Esophagus (tissue), 2 donors: ENCODE data around the gene GJD3. TPM values are rescaled to one million over a fixed set of nuclear protein-coding genes. Genes with fewer than 3 reads are reported as not detected.
"Not testable (repeated sequence)": the region's sequence is repeated elsewhere in the genome, so short reads cannot be mapped to it uniquely, and the experiment has no call there.

Experiments
- H3K27ac ChIP-seq, 2 donors: one replicate each; pipeline ENCODE4 v1.5.1; 2013; ENCODE audit warnings: low read depth in 2 of 2, mild to moderate bottlenecking in 2 of 2, inconsistent platforms in 1 of 2, low read length in 1 of 2, moderate library complexity in 1 of 2
- H3K27me3 ChIP-seq, 2 donors: one replicate each; pipeline ENCODE4 v1.6.1; 2013; ENCODE audit warnings: low read length in 2 of 2, control low read depth in 1 of 2, mild to moderate bottlenecking in 1 of 2; ENCODE audit not compliant: insufficient read depth in 2 of 2, control insufficient read depth in 1 of 2
- H3K36me3 ChIP-seq, 2 donors: one replicate each; pipeline ENCODE4 v1.6.1; 2013; ENCODE audit warnings: low read length in 1 of 2; ENCODE audit not compliant: control insufficient read depth in 2 of 2, insufficient read depth in 2 of 2
- H3K4me1 ChIP-seq, 2 donors: one replicate each; pipeline ENCODE4 v1.6.1; 2013; ENCODE audit warnings: low read length in 1 of 2; ENCODE audit not compliant: control insufficient read depth in 2 of 2, insufficient read depth in 2 of 2
- H3K4me3 ChIP-seq, 2 donors: one replicate each; pipeline ENCODE4 v1.5.1; 2013; ENCODE audit warnings: low read length in 2 of 2, mild to moderate bottlenecking in 2 of 2, low read depth in 1 of 2, moderate library complexity in 1 of 2
- H3K9me3 ChIP-seq, 2 donors: one replicate each; pipeline ENCODE4 v1.6.1; 2013; ENCODE audit warnings: mild to moderate bottlenecking in 2 of 2, low read depth in 1 of 2, low read length in 1 of 2, moderate library complexity in 1 of 2; ENCODE audit not compliant: control insufficient read depth in 2 of 2, insufficient read depth in 1 of 2
- WGBS, 2 donors: extraction: QIAGEN DNeasy Blood & Tissue Kit; methylation state at CpG; one replicate each; pipeline ENCODE4 v1.1.7; 2013; 5-methylcytosine and 5-hydroxymethylcytosine counted together
- polyA plus RNA-seq, 2 donors: library from polyadenylated mRNA; stranded (reverse); fragments of 200-250 nt; gene quantifications; one replicate each; pipeline ENCODE4 v1.2.3, GENCODE V29; 2013
- donor health status: healthy with polysubstance abuse.
- donor health status: Bipolar disorder and iron deficiency.

The GJD3 gene
- polyA plus RNA-seq, 2 donors: 0.68 to 1.0 TPM

DNA sequence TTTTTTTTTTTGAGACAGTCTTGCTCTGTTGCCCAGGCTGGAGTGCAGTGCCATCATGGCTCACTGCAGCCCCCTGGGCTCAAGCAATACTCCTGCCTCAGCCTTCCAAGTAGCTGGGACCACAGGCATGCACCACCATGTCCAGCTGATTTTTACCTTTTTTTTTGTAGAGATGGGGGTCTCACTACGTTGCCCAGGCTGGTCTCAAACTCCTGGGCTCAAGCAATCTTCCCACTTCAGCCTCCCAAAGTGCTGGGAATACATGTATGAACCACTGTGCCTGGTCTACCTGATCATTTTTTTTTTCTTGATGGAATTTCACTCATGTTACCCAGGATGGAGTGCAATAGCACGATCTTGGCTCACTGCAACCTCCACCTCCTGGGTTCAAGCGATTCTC, 22.0 kb upstream of the GJD3 start:
- not testable (repeated sequence) for H3K9me3 ChIP-seq, H3K27ac ChIP-seq, H3K4me3 ChIP-seq, H3K36me3 ChIP-seq, H3K4me1 ChIP-seq, H3K27me3 ChIP-seq
- 93 to 98% methylated on average over 3 of the region's 3 CpGs for WGBS, 2 donors

DNA sequence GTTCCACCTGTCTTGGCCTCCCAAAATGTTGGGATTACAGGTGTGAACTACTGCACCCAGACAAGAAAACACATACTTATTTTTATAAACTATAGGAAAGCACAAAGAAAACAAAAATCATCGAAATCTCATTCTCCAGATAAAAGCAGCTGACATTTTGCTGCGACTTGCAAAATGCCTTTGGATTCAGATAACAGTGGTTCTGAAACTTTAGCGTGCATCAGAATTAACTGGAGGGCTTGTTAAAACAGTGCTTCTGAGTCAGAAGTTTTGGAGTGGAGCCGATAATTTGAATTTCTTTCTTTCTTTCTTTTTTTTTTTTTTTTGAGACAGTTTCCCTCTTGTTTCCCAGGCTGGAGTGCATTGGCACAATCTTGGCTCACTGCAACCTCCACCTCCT, 17.7 kb upstream of the GJD3 start:
- no peak overlapping the region for H3K4me3 ChIP-seq
- H3K36me3 ChIP-seq: no peaks in the 10 kb centered on the region
- H3K4me1 ChIP-seq: no peaks in the 10 kb centered on the region
- H3K27ac ChIP-seq: no peak overlapping the region
- WGBS, 2 donors: 56 to 63% methylated on average over 4 of the region's 4 CpGs
- H3K27me3 ChIP-seq: no peaks in the 10 kb centered on the region
- no peaks in the 10 kb centered on the region for H3K9me3 ChIP-seq

DNA sequence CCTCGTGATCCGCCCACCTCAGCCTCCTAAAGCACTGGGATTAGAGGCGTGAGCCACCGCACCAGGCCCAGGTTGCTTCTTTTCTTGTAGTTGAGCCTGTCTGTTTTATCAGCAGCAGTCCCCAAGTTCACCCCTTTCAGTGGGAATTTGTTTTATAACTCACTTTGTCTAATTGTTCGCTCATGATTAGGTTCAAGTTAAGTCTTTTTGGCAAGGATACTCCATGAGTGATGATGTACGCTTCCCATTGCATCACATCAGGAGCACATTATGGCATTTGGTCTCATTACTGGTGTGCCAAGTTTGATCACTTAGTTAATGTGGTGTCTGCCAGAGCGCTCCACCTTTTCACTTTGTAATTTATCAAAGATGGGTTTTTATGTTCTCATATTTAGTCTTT, 14.4 kb upstream of the GJD3 start:
- no peak overlapping the region for H3K27ac ChIP-seq
- H3K9me3 ChIP-seq: no peaks in the 10 kb centered on the region
- no peaks in the 10 kb centered on the region for H3K27me3 ChIP-seq
- H3K4me1 ChIP-seq: no peaks in the 10 kb centered on the region
- no peak overlapping the region for H3K4me3 ChIP-seq
- 84 to 87% methylated on average over 7 of the region's 7 CpGs for WGBS, 2 donors
- H3K36me3 ChIP-seq: no peaks in the 10 kb centered on the region

DNA sequence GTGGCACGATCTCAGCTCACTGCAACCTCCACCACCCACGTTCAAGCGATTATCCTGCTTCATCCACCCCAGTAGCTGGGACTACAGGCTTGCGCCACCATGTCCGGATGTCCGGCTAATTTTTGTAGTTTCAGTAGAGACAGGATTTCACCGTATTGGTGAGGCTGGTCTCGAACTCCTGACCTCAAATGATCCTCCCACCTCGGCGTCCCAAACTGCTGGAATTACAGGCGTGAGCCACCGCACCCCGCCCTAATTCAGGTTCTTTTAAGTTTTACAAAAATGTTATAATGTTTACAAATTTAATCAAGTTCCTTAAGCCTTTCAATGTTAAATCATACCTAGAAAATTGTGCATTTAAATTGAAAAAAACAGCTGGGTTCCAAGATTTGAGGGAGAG, 13.3 kb upstream of the GJD3 start:
- H3K4me3 ChIP-seq: no peak overlapping the region
- H3K4me1 ChIP-seq: no peaks in the 10 kb centered on the region
- H3K27me3 ChIP-seq: no peaks in the 10 kb centered on the region
- H3K9me3 ChIP-seq: no peaks in the 10 kb centered on the region
- H3K27ac ChIP-seq: no peak overlapping the region
- 85 to 89% methylated on average over 13 of the region's 13 CpGs for WGBS, 2 donors
- no peaks in the 10 kb centered on the region for H3K36me3 ChIP-seq

DNA sequence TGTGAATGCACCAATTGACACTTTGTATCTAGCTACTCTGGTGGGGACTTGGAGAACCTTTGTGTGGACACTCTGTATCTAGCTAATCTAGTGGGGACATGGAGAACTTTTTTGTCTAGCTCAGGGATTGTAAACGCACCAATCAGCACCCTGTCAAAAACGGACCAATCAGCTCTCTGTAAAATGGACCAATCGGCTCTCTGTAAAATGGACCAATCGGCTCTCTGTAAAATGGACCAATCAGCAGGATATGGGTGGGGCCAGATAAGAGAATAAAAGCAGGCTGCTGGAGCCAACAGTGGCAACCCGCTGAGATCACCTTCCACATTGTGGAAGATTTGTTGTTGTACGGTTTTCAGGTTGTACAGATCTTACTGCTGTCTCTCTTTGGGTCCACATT, 12.0 kb upstream of the GJD3 start:
- H3K36me3 ChIP-seq, H3K27me3 ChIP-seq, H3K4me3 ChIP-seq, H3K4me1 ChIP-seq, H3K27ac ChIP-seq, H3K9me3 ChIP-seq: not testable (repeated sequence)
- 76 to 87% methylated on average over 6 of the region's 6 CpGs for WGBS, 2 donors

DNA sequence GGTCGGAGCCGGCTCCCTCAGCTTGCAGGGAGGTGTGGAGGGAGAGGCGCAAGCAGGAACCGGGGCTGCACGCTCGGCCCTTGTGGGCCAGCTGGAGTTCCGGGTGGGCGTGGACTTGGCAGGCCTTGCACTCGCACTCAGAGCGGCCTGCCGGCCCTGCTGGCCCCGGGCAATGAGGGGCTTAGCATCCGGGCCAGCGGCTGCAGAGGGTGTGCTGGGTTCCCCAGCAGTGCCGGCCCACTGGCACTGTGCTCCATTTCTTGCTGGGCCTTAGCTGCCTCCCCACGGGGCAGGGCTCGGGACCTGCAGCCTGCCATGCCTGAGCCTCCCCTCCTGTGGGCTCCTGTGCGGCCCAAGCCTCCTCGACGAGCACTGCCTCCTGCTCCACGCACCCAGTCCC, 11.2 kb upstream of the GJD3 start:
- not testable (repeated sequence) for H3K27ac ChIP-seq, H3K9me3 ChIP-seq, H3K27me3 ChIP-seq, H3K4me1 ChIP-seq, H3K4me3 ChIP-seq, H3K36me3 ChIP-seq
- 84 to 85% methylated on average over 18 to 21 of the region's 21 CpGs for whole genome bisulfite sequencing, 2 donors

DNA sequence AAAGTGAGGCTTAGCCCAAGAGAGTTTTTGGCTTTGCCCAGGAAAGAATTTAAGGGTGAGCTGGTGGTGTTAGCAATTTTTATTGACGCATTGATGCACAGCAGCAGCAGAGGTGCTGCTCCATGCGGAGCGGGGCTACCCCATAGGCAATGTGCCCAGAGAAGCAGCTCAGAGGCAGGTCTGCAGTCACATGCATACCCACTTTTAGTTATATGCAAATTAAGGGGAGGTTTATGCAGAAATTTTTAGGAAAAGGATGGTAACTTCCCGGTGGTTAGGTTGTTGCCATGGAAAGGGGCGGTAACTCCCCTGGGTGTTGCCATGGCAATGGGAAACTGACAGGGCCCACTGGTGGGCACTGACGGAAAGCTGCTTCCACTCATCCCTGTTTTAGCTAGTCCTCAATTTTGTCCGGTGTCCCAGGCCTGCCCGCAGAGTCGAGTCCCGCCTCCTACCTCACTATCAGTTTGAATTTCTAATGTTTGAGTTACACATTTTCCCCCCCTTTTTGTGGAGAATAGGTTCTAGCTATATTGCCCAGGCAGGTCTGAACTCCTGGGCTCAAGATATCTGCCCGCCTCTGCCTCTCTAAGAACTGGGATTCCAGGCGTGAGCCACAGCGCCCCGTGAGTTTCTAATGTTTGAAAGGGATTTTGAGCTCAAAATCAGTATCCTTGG, 10.4 kb upstream of the GJD3 start:
- H3K36me3 ChIP-seq: no peaks in the 10 kb centered on the region
- H3K27ac ChIP-seq: no peak overlapping the region
- no peak overlapping the region for H3K4me3 ChIP-seq
- WGBS, 2 donors: 83 to 86% methylated on average over 14 of the region's 14 CpGs
- no peaks in the 10 kb centered on the region for H3K27me3 ChIP-seq
- H3K4me1 ChIP-seq: no peaks in the 10 kb centered on the region
- no peaks in the 10 kb centered on the region for H3K9me3 ChIP-seq

DNA sequence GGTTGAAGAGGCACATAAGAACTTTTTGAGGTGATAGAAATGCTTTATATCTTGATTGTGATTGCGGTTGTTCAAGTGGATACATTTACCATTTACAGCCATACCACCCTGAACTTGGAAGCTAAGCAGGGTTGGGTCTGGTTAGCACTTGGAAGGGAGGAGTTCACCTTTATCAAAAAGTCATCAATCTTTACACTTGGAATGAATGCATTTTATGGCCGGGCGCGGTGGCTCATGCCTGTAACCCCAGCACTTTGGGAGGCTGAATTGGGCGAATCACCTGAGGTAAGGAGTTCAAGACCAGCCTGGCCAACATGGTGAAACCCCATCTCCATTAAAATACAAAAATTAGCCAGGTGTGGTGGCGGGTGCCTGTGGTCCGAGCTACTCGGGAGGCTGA, 9.5 kb upstream of the GJD3 start:
- no peaks in the 10 kb centered on the region for H3K4me1 ChIP-seq
- H3K36me3 ChIP-seq: no peaks in the 10 kb centered on the region
- WGBS, 2 donors: 78 to 88% methylated on average over 8 of the region's 8 CpGs
- H3K9me3 ChIP-seq: no peaks in the 10 kb centered on the region
- H3K27me3 ChIP-seq: no peaks in the 10 kb centered on the region
- H3K4me3 ChIP-seq: no peak overlapping the region
- H3K27ac ChIP-seq: no peak overlapping the region

DNA sequence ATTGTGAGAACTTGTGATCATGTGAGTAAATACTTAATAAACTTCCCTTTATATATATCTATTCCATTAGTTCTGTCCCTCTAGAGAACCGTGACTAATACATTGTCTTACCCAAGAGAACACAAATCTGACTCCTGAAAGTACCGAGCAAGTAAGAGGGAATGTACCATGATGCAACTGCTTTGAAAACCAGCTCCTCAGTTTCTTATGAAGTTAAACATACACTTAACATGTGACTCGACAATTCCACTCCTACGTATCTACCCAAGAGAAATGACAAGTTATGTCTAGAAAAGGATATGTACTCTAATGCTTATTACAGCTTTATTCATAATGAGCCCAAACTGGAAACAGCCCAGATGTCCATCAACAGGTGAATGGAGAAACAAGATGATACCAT, 8.8 kb upstream of the GJD3 start:
- peak overlapping the region in 1 of 2 donors; percentile 68 for H3K27ac ChIP-seq
- H3K4me3 ChIP-seq: no peak overlapping the region
- H3K27me3 ChIP-seq: no peaks in the 10 kb centered on the region
- H3K9me3 ChIP-seq: no peaks in the 10 kb centered on the region
- WGBS, 2 donors: 60 to 64% methylated on average over 4 of the region's 4 CpGs
- no peaks in the 10 kb centered on the region for H3K4me1 ChIP-seq
- H3K36me3 ChIP-seq: no peaks in the 10 kb centered on the region

DNA sequence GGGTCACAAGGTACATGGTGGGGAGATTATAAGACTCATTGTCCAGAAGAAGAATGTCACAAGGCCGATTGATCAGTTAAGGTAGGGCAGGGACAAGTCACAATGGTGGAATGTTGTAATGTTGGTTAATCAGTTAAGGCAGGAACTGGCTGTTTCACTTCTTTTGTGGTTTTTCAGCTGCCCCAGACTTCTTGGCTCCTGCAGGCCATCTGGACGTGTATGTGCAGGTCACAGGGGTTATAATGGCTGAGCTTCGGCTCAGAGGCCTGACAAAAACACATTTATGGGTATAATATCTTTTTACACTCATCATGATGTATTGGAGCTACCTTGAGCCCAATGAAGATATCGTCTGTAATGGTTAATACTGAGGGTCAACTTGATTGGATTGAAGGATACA, 8.1 kb upstream of the GJD3 start:
- H3K36me3 ChIP-seq, H3K4me3 ChIP-seq, H3K4me1 ChIP-seq, H3K27me3 ChIP-seq, H3K9me3 ChIP-seq: not testable (repeated sequence)
- H3K27ac ChIP-seq: peak overlapping the region in 1 of 2 donors; percentile 45
- WGBS, 2 donors: 46 to 57% methylated on average over 4 of the region's 4 CpGs
